ENCODE results near the gene SPACA6.

The SPACA6 gene

DNA sequence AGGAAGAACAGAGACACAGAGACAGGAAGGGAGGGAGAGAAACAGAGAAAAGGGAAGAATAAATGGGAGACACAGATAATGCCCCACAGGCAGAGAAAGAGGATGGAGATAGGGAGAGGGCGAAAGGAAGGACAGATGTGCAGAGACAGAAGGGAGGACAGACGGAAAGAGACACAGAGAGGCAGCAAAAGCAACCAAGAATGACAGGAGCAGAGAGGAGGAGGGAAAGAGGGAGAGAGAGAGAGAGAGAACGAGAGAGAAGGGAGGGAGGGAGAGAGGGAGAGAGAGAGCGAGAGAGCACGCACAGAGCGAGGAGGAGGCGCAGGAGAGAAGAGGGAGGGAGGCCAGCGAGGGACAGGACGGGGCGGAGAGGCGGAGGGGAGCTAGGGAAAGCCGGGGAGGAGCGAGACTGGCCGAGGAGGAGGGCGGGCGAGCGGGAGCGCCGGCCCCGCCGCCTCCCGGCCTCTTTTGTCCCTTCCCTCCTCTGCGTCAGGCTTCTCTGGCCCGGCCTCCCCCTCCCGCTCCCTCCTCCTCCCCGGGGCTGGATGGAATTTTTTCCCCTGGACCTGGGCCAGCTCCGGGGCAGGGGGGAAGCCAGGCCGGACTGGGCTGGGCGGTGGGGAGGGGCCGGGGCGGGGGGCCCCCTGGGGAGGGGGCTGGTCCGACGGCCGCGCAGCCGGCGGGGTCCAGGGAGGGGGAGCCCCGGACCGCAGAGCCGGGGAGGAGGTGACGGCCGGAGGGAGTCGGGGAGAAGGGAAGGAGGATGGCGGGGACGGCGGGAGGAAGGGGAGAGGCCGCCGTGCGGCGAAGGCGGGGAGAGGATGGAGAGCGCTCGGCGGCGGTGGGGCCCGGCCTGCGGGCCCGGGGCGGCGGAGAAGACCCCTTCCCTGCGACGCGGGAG lies 4.2 kb upstream of the SPACA6 start:
- peak; percentile 98 for DNase-seq
- peaks cover 12 to 22% of the 10 kb centered on the region in 2 experiments for H3K36me3 ChIP-seq (ENCODE audit: control insufficient read depth in 1 of 2, insufficient read depth in 2 of 2, low read depth in 1 of 2, low read length in 2 of 2)
- 2% methylated on average over 32 of the region's 63 CpGs for WGBS

DNA sequence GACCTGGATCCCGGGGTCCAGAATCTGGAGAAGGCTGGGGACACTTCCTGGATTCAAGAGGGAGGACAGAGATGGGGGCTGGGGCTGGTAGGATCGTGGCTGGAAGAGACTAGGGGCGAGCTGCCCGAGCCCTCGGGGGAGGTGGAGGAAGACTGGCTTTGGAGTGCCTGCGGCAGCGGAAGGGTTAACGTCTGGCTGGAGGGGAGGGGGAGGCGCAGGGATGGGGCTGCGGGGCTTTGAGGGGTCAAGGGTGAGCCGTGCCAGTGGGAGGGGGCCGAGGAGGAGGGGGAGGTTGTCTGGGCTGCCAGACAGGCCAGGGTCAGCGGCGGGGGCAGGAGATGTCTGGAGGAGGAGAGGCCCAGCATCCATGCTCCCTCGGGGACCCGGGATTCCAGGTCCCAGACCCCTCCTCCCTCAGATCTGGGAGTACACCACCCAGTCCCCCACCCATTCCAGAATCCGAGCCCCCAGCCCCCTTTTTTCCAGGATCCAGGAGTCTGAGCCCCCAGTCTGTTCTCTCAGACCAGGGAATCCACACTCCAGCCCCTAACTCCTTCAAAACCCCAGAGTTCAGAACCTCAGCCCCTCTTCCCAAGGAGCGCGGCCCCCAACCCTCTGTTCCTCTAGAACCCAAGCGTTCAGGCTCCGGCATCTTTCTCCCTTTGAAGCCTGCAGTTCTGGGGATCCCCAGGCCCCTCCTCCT lies 3.2 kb upstream of the SPACA6 start:
- H3K4me2 ChIP-seq (ENCODE audit: low read length, poor library complexity, severe bottlenecking), result peak overlapping the region; percentile 59
- peak overlapping the region; percentile 99 for H2BK120ac ChIP-seq (ENCODE audit: low read depth, low read length)
- 2% methylated on average over 19 of the region's 21 CpGs for WGBS
- peak overlapping the region in 1 of 2 experiments; percentile 8 for H2BK12ac ChIP-seq (ENCODE audit: low read length in 2 of 2)
- H3K18ac ChIP-seq (ENCODE audit: low read depth in 1 of 2, low read length in 2 of 2), result peak overlapping the region; percentile 81 to 95
- DNase-seq, result peak; percentile 64
- H3K14ac ChIP-seq (ENCODE audit: low read length in 2 of 2), result peak overlapping the region; percentile 0 to 82
- H2BK5ac ChIP-seq (ENCODE audit: low read depth, low read length, poor library complexity, severe bottlenecking), result peak overlapping the region; percentile 90
- no peaks in the 10 kb centered on the region for H3K27me3 ChIP-seq (ENCODE audit: control insufficient read depth in 1 of 2, insufficient read depth in 1 of 2, low read length in 2 of 2)
- H4K8ac ChIP-seq (ENCODE audit: low read length), result peak overlapping the region; percentile 5
- H3K9ac ChIP-seq (ENCODE audit: low read length), result peak overlapping the region; percentile 99
- peak overlapping the region; percentile 85 for H3K27ac ChIP-seq (ENCODE audit: low read length, poor library complexity, severe bottlenecking)
- peaks cover 37% of the 10 kb centered on the region for H3K4me1 ChIP-seq (ENCODE audit: control insufficient read depth, insufficient read depth, low read depth, low read length)
- peaks cover 7% of the 10 kb centered on the region for H3K79me1 ChIP-seq (replicated peaks; ENCODE audit: low read length, poor library complexity, severe bottlenecking)
- H3K23ac ChIP-seq (ENCODE audit: low read length in 2 of 2), result no peak overlapping the region
- H2AFZ ChIP-seq (ENCODE audit: low read depth, low read length), result no peak overlapping the region
- peak overlapping the region; percentile 37 for H2BK15ac ChIP-seq (ENCODE audit: low read depth, poor library complexity, severe bottlenecking)
- H3K4me3 ChIP-seq (ENCODE audit: insufficient read depth in 1 of 2, low read depth in 1 of 2, low read length in 2 of 2), result peak overlapping the region; percentile 72 to 98
- peaks cover 22 to 32% of the 10 kb centered on the region in 2 experiments for H3K36me3 ChIP-seq (ENCODE audit: control insufficient read depth in 1 of 2, insufficient read depth in 2 of 2, low read depth in 1 of 2, low read length in 2 of 2)
- peak overlapping the region; percentile 55 for H4K91ac ChIP-seq (ENCODE audit: low read length)
- no peak overlapping the region for H2AK5ac ChIP-seq (ENCODE audit: low read length, severe bottlenecking)
- peak overlapping the region; percentile 19 to 95 for H3K4ac ChIP-seq (ENCODE audit: low read depth in 1 of 2, low read length in 2 of 2)
- no peaks in the 10 kb centered on the region for H3K9me3 ChIP-seq (ENCODE audit: control insufficient read depth, low read length)

More for the DNA sequence above, 4.2 kb upstream of the SPACA6 start:
- peak overlapping the region; percentile 72 for H4K8ac ChIP-seq (ENCODE audit: low read length)
- peak overlapping the region; percentile 69 for H3K4me2 ChIP-seq (ENCODE audit: low read length, poor library complexity, severe bottlenecking)
- H3K4ac ChIP-seq (ENCODE audit: low read depth in 1 of 2, low read length in 2 of 2), result peak overlapping the region; percentile 77 to 84
- H3K9me3 ChIP-seq (ENCODE audit: control insufficient read depth, low read length), result no peaks in the 10 kb centered on the region
- no peak overlapping the region for H2BK15ac ChIP-seq (ENCODE audit: low read depth, poor library complexity, severe bottlenecking)
- H3K27ac ChIP-seq (ENCODE audit: low read length, poor library complexity, severe bottlenecking), result peak overlapping the region; percentile 85
- H2BK120ac ChIP-seq (ENCODE audit: low read depth, low read length), result peak overlapping the region; percentile 99
- no peaks in the 10 kb centered on the region for H3K27me3 ChIP-seq (ENCODE audit: control insufficient read depth in 1 of 2, insufficient read depth in 1 of 2, low read length in 2 of 2)
- H3K4me3 ChIP-seq (ENCODE audit: insufficient read depth in 1 of 2, low read depth in 1 of 2, low read length in 2 of 2), result peak overlapping the region; percentile 72 to 98
- H3K23ac ChIP-seq (ENCODE audit: low read length in 2 of 2), result peak overlapping the region in 1 of 2 experiments; percentile 57
- H3K79me1 ChIP-seq (replicated peaks; ENCODE audit: low read length, poor library complexity, severe bottlenecking), result peaks cover 7% of the 10 kb centered on the region
- peak overlapping the region in 1 of 2 experiments; percentile 2 for H3K14ac ChIP-seq (ENCODE audit: low read length in 2 of 2)
- H2AFZ ChIP-seq (ENCODE audit: low read depth, low read length), result no peak overlapping the region
- H2BK5ac ChIP-seq (ENCODE audit: low read depth, low read length, poor library complexity, severe bottlenecking), result peak overlapping the region; percentile 90
- peak overlapping the region; percentile 87 for H4K91ac ChIP-seq (ENCODE audit: low read length)
- H2BK12ac ChIP-seq (ENCODE audit: low read length in 2 of 2), result peak overlapping the region in 1 of 2 experiments; percentile 19
- no peak overlapping the region for H2AK5ac ChIP-seq (ENCODE audit: low read length, severe bottlenecking)
- H3K18ac ChIP-seq (ENCODE audit: low read depth in 1 of 2, low read length in 2 of 2), result peak overlapping the region; percentile 78 to 95
- H3K9ac ChIP-seq (ENCODE audit: low read length), result peak overlapping the region; percentile 99
- peaks cover 29% of the 10 kb centered on the region for H3K4me1 ChIP-seq (ENCODE audit: control insufficient read depth, insufficient read depth, low read depth, low read length)

DNA sequence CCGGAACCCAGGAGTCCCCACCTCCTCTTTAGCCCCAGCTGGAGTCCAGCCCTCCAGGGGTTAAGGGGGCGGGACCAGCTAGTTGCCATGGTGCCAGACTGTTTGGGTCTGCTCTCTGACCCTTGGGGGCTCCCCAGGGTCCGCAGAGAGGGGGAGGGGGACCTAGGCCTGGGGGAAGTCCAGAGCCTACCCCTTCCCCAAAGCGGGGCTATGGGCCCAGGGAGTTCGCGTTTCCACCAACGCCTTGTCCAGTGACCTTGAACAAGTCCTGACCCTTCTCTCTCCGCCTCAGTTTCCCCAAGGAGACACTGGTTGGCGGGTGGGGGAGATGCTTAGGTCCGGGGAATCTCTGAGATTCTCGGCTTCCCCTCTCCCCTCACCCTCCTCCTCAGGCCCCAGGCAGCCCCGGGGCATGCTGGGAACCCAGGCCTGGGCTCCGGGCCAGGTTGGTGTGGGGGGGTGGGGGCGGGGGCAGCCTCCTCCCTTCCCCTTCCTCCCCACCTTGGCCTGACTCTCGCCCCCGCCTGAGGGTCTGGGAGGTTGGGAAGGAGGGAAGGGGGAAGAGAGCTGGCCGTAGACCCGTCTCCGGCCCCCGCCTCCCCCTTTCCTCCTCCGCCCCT lies 2.6 kb upstream of the SPACA6 start:
- Histone ChIP-seq H3K9ac (ENCODE audit: low read length) (peak overlapping the region; percentile 99), H3K23ac (ENCODE audit: low read length in 2 of 2) (no peak overlapping the region), H2BK5ac (ENCODE audit: low read depth, low read length, poor library complexity, severe bottlenecking) (peak overlapping the region; percentile 90), H3K4ac (ENCODE audit: low read depth in 1 of 2, low read length in 2 of 2) (peak overlapping the region; percentile 56 to 75), H3K4me1 (ENCODE audit: control insufficient read depth, insufficient read depth, low read depth, low read length) (peaks cover 41% of the 10 kb centered on the region), H3K9me3 (ENCODE audit: control insufficient read depth, low read length) (no peaks in the 10 kb centered on the region), H3K36me3 (ENCODE audit: control insufficient read depth in 1 of 2, insufficient read depth in 2 of 2, low read depth in 1 of 2, low read length in 2 of 2) (peaks cover 28 to 38% of the 10 kb centered on the region in 2 experiments), H3K27ac (ENCODE audit: low read length, poor library complexity, severe bottlenecking) (peak overlapping the region; percentile 85), H4K8ac (ENCODE audit: low read length) (peak overlapping the region; percentile 21), H4K91ac (ENCODE audit: low read length) (peak overlapping the region; percentile 55), H3K4me3 (ENCODE audit: insufficient read depth in 1 of 2, low read depth in 1 of 2, low read length in 2 of 2) (peak overlapping the region; percentile 72 to 98), H3K27me3 (ENCODE audit: control insufficient read depth in 1 of 2, insufficient read depth in 1 of 2, low read length in 2 of 2) (no peaks in the 10 kb centered on the region), H3K14ac (ENCODE audit: low read length in 2 of 2) (peak overlapping the region; percentile 0 to 5), H2AK5ac (ENCODE audit: low read length, severe bottlenecking) (peak overlapping the region; percentile 23), H2BK15ac (ENCODE audit: low read depth, poor library complexity, severe bottlenecking) (peak overlapping the region; percentile 29), H2BK120ac (ENCODE audit: low read depth, low read length) (peak overlapping the region; percentile 99), H3K79me1 (replicated peaks; ENCODE audit: low read length, poor library complexity, severe bottlenecking) (peaks cover 7% of the 10 kb centered on the region), H3K18ac (ENCODE audit: low read depth in 1 of 2, low read length in 2 of 2) (peak overlapping the region; percentile 81 to 95), H2AFZ (ENCODE audit: low read depth, low read length) (no peak overlapping the region), H2BK12ac (ENCODE audit: low read length in 2 of 2) (peak overlapping the region in 1 of 2 experiments; percentile 47), H3K4me2 (ENCODE audit: low read length, poor library complexity, severe bottlenecking) (peak overlapping the region; percentile 84)
- DNase-seq, result peak; percentile 91
- WGBS, result 0% methylated on average over 1 of the region's 21 CpGs
